Left renal cortex interstitium (tissue), 4 donors: ENCODE results near the gene ENPP7. TPM values are rescaled to one million over a fixed set of nuclear protein-coding genes. Genes with fewer than 3 reads are reported as not detected.

Experiments
- DNase-seq, 4 donors: peaks; one replicate each; pipeline ENCODE4 v3.0.0-alpha.2; 2013; ENCODE audit warnings: low read depth in 4 of 4, low spot score in 2 of 4, missing footprints in 1 of 4
- polyA plus RNA-seq, 4 donors: library from polyadenylated mRNA; unstranded; fragments of 120-200 nt; gene quantifications; one replicate each; pipeline ENCODE4 v1.2.1, GENCODE V29; 2013; ENCODE audit not compliant: insufficient read length in 4 of 4

ENPP7 gene
- polyA plus RNA-seq, 4 donors, result 2.6 to 6.5 (median 4.5) TPM

DNA sequence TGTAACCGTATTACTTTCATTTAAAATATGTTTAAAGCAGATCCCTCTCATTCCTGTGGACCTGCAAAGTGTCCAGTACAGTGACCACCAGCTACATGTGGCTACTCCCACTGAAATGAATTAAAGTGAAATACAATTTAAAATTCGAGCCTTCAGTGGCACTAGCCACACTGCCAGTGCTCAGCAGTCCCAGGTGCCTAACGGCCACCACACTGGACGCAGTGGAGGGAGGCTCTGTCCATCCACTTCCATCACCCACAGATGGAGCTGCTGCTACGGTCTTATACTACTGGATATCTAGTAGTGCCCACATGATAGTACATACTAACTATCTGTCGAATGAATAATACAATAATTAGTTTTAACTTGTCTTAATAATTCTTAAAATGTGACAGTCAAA is 44.9 kb downstream of the ENPP7 start:
- DNase-seq, result no peak

DNA sequence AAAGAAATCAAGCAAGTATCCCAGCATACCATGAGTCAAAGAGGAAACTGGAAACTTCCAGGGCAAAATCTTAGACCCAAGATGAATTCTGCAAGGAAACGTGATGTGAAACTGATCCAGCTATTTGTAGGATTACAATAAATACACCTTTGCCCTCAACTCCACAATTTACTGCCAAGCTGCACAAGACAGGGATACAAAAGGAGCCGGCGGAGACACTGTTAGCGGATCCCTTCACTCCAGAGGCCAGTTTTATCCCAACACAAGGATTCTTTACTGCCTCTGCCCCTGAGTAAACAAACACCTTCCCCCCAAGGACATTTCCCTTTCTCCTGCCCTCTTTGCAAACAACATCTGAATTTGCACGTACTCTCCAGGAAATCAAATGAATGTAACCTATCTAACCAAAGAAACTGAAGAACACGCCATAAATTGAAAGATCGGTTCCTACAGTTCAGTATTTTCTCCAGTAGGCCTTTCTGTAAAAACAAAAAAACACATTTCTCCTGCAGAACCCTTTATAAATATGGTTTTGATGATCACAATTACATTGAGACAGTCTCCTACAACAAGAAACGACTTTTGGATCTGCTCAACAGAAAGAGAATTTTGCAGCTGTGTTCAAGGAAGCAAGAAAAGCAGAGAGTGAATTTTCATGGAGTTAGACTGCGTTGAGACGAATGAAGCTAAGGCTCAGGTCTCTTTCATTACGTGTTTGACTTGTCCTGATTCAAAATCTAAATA is 45.8 kb downstream of the ENPP7 start:
- no peak for DNase-seq

DNA sequence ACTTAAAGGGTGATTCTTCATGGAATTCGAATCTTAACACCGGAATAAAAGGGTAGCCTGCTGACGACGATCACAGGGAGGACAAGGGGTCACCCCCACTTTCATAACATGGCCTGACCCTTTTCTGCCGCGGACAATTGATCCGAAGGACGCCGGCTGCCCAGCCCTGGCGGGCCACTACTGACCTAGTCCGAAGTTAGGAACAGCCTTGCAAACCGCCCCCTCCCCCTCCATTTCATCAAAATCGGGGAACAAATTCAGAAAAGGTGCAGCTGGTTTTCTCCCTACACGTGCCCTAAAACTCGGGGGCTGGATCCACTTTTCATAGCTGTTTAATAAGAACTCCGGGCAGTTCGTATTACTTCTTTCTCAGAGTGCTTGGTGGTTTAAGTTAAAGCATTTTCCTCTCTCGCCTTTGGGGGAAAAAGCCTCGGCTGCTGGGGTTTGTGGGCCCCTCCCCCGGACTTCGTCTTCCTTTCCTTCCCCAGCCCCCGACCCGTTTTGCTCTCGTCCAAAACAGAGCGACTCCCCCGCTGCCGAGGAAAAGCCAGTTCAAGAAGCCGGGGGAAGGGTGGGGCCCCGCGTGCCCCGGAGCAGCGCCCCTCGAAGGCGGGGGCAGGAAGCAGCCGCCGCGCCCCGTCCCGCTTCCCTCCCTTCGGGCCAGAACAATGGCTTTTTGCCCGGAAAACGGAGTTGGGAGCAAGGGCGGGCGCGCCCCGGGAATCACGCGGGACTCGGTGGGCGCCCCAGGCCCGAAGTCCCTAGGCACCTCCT is 46.6 kb downstream of the ENPP7 start:
- DNase-seq, result no peak

DNA sequence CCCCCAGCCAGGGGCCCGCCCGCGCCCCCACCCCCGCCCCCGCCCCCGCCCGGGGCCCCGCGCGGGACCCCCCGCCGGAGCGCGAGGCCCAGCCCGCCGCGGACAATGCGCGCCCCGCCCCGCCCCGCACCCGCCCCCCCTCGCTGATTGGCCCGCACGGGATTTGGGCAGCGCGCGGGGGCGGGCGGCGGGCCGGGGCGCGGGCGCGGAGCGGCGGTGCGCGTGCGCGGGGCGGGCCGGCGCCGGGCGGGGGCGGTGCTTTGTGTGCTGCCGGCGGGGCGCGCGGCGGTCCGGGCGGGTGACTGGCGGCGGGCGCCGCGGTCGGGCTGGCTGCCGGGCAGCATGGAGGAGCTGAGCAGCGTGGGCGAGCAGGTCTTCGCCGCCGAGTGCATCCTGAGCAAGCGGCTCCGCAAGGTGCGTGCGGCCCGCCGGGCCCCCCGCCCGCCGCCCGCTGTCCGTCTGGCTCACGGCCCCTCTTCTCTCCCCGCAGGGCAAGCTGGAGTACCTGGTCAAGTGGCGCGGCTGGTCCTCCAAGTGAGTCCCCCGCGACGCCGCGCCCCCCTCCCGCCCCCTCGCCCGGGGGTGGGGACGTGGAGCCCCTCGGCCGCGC is 47.3 kb downstream of the ENPP7 start, which contains the start of gene CBX2:
CBX2 (plus strand) TSS at position 255 of the 610 bp plus-strand sequence; CDS start at position 343, 88 bp downstream.
- no peak for DNase-seq

DNA sequence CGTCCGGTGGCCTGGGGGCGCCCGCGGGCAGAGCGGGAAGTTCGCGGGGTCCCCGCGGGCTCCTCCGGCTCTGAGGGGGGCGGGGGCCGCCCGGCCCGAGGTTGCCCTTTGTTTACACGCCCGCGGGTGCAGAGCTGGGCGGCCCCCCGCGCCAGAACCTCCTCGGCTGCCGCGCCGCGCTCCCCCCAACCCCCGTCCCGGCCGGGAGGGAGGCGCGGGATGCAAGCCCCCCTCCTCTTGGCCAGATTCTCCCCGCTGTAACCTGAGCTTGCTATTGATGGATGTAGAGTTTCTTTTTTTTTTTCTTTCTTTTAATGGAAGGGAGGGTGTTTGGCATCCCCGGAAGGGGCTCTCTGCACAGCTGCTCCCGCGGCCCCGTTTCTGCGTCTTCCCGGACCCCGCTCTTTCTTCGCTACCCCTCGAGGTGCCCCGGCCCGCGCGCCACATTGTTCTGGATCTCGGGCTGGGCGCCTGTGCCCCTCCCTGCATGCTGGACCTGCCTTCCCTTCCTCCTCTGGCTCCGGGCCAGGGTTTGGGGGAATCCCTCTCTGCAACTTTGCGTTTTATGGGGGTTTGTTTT is 47.9 kb downstream of the ENPP7 start:
- no peak for DNase-seq

DNA sequence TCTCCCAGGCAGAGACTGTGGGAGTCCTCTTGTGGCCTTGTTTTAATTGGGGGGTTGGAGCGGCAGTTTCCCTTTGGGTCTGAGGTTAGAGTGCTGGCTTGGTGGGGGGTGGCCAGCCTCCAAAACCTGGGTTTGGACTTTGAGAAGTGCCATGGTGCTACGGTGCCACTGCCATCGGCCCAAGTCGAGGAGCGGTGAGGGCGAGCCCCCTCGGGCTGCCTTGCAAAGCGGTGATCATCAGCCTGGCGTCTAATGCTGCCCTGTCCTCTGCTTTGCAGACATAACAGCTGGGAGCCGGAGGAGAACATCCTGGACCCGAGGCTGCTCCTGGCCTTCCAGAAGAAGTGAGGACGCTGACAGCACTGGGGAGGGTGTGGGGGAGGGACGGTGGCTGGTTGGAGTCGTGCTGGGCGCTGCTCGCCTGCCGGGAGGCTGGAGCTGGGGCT is 48.4 kb downstream of the ENPP7 start:
- no peak for DNase-seq

DNA sequence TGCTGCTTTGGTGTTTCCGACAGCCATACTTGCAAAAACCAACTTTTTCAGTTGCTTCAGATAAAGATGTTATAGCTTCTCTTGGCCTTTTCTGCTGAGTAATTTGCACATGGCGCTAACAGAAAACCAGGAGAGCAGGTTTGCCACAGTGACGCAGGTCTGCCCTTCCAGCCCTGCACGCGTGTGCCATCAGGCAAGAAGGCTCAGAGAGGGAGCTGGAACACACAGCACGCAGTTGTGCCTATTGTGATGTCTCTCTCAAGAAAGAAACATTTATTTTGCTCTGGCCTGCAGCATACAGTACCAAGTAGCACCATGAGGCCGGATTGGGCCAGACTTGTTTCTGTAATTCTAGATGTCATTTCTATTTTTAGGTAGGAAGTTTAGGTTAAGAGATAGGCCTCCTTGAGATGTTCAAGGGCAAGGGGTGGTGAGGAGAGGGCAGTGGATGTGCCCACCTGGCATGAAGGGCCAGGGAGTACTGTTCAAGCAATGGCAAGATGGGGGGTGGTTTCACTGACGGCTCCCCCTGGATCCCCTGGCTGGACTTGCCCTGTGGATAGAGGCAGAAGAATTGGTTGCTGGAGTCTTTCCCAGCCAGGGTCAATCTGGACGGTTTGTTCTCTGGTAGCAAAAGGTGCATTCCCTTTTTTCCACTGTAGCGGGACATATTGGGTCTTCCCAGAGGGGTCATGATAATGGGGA is 49.1 kb downstream of the ENPP7 start:
- DNase-seq, result no peak

DNA sequence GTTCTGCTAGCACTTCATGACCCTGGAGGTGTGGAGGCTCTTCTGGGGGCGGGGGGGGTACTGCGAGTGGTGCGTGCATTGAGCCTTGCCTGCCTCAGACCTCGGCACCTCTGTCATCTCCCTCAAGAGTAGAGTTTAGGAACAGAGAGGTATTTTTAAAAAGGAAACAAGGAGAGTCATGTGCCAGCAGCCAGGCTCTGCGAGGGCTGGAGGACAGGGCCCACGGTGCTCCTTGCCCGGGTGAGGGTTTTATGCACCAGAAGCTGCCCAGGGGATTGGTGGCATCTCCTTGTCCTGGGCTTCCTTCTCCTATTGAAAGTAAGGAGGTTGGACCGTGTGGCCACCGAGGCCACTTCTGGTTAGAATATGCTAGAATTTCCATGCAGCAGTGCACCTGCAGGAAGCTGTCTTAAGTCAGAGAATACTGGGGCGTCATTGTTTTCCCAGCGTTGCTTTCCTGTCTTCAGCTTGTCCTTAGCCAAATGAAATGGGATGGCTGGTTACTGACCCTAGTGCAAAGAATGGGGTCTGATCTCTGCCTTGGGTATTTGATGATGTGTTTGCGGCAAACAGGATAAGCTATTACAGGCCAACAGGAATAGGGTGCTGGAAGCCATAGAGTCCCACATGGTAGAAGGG is 50.4 kb downstream of the ENPP7 start:
- DNase-seq, result no peak

DNA sequence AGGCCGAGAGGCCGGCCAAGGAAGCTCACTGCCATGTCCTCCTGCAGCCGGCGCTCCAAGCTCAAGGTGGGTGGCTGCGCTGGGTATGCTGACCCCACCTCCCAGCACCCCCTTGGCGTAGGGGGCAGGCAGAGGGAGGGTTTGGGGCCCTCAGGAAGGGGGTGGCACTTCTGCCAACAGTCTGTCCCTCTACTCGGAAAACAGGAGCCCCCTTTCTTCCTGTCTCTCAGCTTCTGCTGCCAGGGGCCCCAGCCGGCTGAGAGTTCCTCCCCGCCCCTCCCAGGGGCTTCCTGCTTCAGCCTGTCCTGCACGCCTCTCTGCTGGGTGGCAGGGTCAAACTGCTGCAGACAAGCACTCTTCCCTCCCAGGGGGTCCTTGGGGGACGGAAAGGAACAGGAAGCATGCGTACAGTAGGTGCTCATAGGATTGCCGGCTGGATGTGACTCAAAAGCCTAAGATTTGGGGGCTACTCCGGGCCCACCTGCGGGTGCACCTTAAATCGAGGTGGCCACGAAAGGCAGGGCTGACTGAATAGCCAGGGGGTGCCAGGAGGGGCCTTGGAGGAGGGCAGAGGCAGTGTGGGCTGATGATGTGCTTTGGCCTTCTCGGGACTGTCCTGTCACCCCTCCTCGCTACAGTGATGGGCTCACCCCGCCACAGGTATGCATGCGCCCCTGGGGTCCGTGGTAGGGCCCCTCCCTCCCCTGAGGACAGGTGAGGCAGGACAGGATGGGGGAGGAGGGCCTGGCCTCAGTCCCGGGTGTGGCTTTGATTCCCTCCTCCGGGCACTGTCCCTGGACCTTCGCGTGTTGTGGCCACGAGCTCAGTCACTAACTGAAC is 51.2 kb downstream of the ENPP7 start:
- DNase-seq, result no peak

DNA sequence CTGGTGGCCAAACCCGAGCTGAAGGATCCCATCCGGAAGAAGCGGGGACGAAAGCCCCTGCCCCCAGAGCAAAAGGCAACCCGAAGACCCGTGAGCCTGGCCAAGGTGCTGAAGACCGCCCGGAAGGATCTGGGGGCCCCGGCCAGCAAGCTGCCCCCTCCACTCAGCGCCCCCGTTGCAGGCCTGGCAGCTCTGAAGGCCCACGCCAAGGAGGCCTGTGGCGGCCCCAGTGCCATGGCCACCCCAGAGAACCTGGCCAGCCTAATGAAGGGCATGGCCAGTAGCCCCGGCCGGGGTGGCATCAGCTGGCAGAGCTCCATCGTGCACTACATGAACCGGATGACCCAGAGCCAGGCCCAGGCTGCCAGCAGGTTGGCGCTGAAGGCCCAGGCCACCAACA is 53.1 kb downstream of the ENPP7 start:
- DNase-seq, result no peak

DNA sequence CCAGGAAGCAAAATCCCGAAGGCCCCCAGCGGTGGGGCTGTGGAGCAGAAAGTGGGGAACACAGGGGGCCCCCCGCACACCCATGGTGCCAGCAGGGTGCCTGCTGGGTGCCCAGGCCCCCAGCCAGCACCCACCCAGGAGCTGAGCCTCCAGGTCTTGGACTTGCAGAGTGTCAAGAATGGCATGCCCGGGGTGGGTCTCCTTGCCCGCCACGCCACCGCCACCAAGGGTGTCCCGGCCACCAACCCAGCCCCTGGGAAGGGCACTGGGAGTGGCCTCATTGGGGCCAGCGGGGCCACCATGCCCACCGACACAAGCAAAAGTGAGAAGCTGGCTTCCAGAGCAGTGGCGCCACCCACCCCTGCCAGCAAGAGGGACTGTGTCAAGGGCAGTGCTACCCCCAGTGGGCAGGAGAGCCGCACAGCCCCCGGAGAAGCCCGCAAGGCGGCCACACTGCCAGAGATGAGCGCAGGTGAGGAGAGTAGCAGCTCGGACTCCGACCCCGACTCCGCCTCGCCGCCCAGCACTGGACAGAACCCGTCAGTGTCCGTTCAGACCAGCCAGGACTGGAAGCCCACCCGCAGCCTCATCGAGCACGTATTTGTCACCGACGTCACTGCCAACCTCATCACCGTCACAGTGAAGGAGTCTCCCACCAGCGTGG is 53.7 kb downstream of the ENPP7 start:
- no peak for DNase-seq

DNA sequence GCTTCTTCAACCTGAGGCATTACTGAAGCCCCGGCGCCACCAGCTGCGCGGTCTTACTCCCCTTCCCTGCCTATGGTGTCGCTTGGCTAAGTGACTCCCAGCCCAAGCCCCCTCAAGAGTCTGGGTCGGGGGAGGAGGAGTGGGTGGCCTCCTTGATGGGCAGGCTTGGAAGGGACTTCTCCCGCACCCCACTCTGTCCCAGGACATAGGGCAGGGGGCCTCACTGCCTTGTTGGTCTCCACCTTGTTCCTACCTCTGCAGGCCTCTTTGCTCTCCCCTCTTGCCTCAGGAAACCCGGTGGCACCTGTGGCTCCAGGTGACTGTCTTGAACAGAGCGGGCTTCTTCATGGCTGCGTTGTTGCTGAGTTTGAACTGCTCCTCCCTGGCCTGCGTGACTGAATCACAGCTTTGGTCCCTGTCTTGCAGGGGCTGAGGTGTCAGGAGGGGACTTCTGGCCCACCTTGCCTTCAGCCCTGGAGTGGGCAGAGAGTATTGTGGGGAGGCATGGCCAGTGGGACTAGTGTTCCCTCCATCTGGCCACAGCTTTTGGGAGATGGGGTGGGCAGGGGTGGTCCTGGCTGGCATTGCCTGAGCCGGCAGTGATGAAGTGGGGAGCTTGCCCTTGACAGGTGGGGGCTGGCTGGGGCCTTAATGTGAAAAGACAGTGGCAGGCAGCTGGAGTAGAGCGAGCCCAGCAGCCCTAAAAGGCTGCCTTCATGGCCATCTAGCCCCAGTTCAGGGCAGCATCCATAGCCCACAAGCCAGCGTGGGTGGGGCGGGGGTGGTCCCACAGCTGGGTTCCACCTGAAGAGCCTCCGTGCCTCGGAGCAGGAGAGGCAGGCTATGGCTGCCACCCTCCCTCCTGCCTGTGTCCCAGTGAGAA is 54.5 kb downstream of the ENPP7 start:
- DNase-seq, result no peak

DNA sequence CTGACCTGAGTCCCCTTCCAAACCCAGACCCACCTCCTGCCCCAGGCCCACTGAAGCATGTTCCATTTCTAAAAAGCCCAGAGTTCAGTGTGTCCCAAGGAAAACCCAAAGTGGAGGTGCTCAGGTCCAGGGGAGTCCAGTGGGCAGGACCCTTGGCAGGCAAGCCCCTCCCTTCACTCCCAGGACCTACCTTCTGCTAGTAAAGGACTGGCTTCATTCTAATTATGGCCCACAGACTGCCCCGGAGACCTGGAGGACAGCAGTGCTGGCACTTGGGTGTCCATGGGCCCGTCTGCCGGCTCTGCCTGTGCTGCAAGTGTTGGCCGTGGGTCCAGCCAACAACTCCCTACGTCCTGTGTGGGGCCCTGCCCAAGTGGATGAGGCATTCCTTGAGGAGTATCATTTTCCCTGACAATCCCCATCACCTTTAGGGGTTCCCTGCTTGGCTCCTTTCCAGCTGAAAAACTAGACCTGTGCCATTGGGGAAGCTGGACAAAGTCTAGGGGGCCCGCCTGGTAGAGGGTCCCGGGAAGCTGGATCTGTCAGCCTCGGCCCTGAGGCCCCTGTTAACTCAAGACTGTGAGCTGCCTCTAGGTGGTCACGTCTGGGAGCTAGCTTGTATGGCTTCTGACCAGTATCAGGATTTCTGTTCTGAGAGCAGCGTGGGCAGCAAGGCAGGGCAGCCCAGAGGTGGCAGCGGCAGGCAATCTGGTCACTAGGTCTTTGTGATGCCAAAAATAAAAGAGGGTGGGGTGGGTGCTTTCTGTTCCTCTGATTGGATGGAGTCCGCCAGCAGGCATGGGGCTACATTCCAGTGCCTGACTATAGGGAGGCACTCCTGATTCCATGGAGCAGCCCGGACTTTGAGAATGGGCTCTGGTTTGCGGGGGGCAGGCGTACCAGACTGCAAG is 55.4 kb downstream of the ENPP7 start:
- no peak for DNase-seq

DNA sequence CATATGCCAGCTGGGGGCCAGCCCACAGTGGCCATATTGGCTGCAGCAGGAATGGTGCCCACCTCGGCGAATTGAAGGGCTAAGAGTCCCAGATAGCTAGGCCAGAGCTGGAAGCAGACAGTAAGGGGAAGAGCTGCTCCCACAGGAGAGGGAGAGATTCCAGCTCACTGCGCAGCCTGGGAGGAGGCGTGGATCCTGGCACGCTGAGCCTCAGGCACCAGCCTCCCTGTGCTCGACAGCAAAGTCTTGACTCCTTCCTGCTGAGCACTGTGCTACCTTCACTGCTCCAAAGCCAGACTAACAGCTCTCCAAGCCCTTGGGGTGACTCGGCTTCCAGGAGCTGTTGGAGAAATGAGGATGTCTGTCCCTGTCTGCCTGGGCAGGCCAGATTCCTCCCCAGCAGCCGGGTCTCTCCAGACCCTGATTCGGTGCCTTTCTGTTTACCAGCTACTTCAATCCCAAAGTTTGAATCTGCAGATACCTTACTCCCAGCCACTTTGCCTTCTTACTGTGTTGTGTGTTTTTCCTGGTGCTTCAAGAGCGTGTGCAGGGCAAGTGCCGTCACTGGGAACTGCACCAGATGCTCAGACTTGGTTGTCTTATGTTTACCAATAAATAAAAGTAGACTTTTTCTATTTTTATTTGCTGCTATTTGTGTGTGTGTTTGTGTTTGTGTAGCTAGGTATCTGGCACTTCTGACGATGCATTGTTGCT is 56.3 kb downstream of the ENPP7 start:
- DNase-seq, result no peak

DNA sequence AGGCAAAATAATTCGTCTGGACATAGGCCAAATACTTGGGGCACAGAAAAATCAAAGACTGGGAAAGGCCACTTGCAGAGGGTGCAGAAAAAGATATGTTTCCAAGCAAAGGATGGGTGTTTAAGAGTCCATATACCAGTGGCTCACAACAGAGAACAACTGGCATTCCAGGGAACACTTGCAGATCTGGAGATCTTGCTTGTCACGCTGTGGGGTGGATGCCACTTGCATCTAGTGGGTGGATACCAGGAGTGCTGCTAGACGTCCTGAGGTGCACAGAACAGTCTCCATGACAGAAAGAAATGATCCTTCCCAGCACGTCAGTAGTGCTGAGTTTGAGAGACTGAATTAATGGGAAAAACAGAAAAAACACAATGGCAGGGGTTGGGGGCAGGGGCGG is 57.7 kb downstream of the ENPP7 start:
- no peak for DNase-seq
